ENCODE results near the gene VGF.

DNA sequence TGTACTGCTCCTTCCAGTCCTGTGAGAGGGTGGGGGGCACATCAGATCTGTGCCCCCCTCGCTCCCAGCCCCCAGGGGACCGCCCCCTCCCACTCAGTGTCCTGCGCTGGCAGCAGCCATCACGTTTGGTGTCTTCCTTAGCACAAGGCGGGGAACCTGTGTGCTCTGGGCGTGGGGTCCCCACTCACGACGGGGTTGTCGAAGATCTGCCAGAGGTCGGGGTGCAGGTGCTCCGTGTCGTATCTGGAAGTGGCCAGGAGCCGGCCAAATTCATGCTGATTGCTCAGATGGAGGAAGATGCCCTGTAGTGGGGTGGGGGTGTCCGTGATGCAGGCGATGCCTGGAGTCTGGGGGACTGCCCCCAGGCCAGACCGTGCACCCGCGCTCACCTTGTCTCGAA is 44.8 kb upstream of the VGF start:
- TF ChIP-seq, protein P1, sequence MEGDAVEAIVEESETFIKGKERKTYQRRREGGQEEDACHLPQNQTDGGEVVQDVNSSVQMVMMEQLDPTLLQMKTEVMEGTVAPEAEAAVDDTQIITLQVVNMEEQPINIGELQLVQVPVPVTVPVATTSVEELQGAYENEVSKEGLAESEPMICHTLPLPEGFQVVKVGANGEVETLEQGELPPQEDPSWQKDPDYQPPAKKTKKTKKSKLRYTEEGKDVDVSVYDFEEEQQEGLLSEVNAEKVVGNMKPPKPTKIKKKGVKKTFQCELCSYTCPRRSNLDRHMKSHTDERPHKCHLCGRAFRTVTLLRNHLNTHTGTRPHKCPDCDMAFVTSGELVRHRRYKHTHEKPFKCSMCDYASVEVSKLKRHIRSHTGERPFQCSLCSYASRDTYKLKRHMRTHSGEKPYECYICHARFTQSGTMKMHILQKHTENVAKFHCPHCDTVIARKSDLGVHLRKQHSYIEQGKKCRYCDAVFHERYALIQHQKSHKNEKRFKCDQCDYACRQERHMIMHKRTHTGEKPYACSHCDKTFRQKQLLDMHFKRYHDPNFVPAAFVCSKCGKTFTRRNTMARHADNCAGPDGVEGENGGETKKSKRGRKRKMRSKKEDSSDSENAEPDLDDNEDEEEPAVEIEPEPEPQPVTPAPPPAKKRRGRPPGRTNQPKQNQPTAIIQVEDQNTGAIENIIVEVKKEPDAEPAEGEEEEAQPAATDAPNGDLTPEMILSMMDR (IDR thresholded peaks at IDR 0.05 in 4 of 5, conservative IDR thresholded peaks at IDR 0.05 in 1 of 5), result no peak
- no peak for TF ChIP-seq POLR2A (IDR thresholded peaks at IDR 0.05)

Measured in gastrocnemius medialis (tissue), 4 donors.